ENCODE results near the gene EXT2.

The EXT2 gene

GRCh38 chr11:44228379-44228778 lies 132.9 kb downstream of the EXT2 start:
- Histone ChIP-seq H3K27me3 (ENCODE audit: insufficient read depth, poor library complexity, severe bottlenecking) (no peaks in the 10 kb centered on the region), H3K4me3 (replicated peaks; ENCODE audit: insufficient read depth, low read length) (no peak overlapping the region), H3K27ac (replicated peaks) (no peak overlapping the region)
- TF ChIP-seq SPI1 (IDR thresholded peaks at IDR 0.05; ENCODE audit: borderline replicate concordance, low read depth) (no peak), CTCF (IDR thresholded peaks at IDR 0.05; ENCODE audit: insufficient read depth, low read length) (no peak), GABPA (IDR thresholded peaks at IDR 0.05; ENCODE audit: low read depth) (no peak), REST (IDR thresholded peaks at IDR 0.05; ENCODE audit: insufficient replicate concordance, low read depth) (no peak), POLR2AphosphoS5 (IDR thresholded peaks at IDR 0.05; ENCODE audit: low read depth) (no peak)
- no peak for DNase-seq (ENCODE audit: low read depth in 1 of 2, low spot score in 1 of 2)

- H3K27ac ChIP-seq (replicated peaks): no peak overlapping the region
- H3K27me3 ChIP-seq (ENCODE audit: insufficient read depth, poor library complexity, severe bottlenecking): no peaks in the 10 kb centered on the region
- no peak overlapping the region for H3K4me3 ChIP-seq (replicated peaks; ENCODE audit: insufficient read depth, low read length)
- TF ChIP-seq CTCF (IDR thresholded peaks at IDR 0.05; ENCODE audit: insufficient read depth, low read length) (no peak), REST (IDR thresholded peaks at IDR 0.05; ENCODE audit: insufficient replicate concordance, low read depth) (no peak), GABPA (IDR thresholded peaks at IDR 0.05; ENCODE audit: low read depth) (no peak), POLR2AphosphoS5 (IDR thresholded peaks at IDR 0.05; ENCODE audit: low read depth) (no peak), SPI1 (IDR thresholded peaks at IDR 0.05; ENCODE audit: borderline replicate concordance, low read depth) (no peak)
- no peak for DNase-seq (ENCODE audit: low read depth in 1 of 2, low spot score in 1 of 2)
These were observed 133.6 kb downstream of the EXT2 start for GRCh38 chr11:44229098-44229497.

GRCh38 chr11:44229624-44230023 lies 134.1 kb downstream of the EXT2 start:
- no peak for DNase-seq (ENCODE audit: low read depth in 1 of 2, low spot score in 1 of 2)
- Histone ChIP-seq H3K27ac (replicated peaks) (no peak overlapping the region), H3K4me3 (replicated peaks; ENCODE audit: insufficient read depth, low read length) (no peak overlapping the region), H3K27me3 (ENCODE audit: insufficient read depth, poor library complexity, severe bottlenecking) (no peaks in the 10 kb centered on the region)
- TF ChIP-seq POLR2AphosphoS5 (IDR thresholded peaks at IDR 0.05; ENCODE audit: low read depth) (no peak), GABPA (IDR thresholded peaks at IDR 0.05; ENCODE audit: low read depth) (no peak), CTCF (IDR thresholded peaks at IDR 0.05; ENCODE audit: insufficient read depth, low read length) (no peak), SPI1 (IDR thresholded peaks at IDR 0.05; ENCODE audit: borderline replicate concordance, low read depth) (no peak), REST (IDR thresholded peaks at IDR 0.05; ENCODE audit: insufficient replicate concordance, low read depth) (no peak)

All from HL-60 (cell line).